Left lung (tissue), 10 donors: Measurements from ENCODE around the gene TOX2. TPM values are rescaled to one million over a fixed set of nuclear protein-coding genes. Genes with fewer than 3 reads are reported as not detected.

Experiments
- ATAC-seq: fragments of 200-7000 bp; cut with Tn5 transposase; one replicate; pipeline ENCODE4 v1.9.1; 2020; ENCODE audit warnings: moderate library complexity
- DNase-seq, 4 donors: peaks; one replicate each; pipeline ENCODE4 v3.0.0-alpha.2; 2013 to 2020
- H3K27ac ChIP-seq, 2 donors: fragments of 200-600 bp; sonication (generic) in 1 of 2; one replicate each; pipeline versions ENCODE4 v1.5.0 to v1.8.0; 2020 to 2021
- H3K27me3 ChIP-seq, 2 donors: fragments of 200-600 bp; sonication (generic) in 1 of 2; one replicate each; pipeline versions ENCODE4 v1.5.0 to v1.8.0; 2020 to 2021
- H3K36me3 ChIP-seq, 2 donors: fragments of 200-600 bp; sonication (generic) in 1 of 2; one replicate each; pipeline versions ENCODE4 v1.5.0 to v1.8.0; 2020 to 2021
- H3K4me1 ChIP-seq, 2 donors: fragments of 200-600 bp; one replicate each; pipeline ENCODE4 v1.8.0; 2021
- H3K4me3 ChIP-seq, 2 donors: fragments of 200-600 bp; sonication (generic) in 1 of 2; one replicate each; pipeline versions ENCODE4 v1.5.0 to v1.8.0; 2020 to 2021; ENCODE audit warnings: mild to moderate bottlenecking in 1 of 2
- H3K9me3 ChIP-seq, 2 donors: fragments of 200-600 bp; sonication (generic) in 1 of 2; one replicate each; pipeline versions ENCODE4 v1.5.0 to v1.8.0; 2020 to 2021
- intact Hi-C, 2 donors: fragments of 100-400 bp; cut with DNase I; formaldehyde crosslinking; loops; one replicate each; pipeline versions ENCODE4 v1.11.2 to v1.14.2; 2022
- polyA plus RNA-seq, 6 donors: library from polyadenylated mRNA; unstranded; fragments of 120-200 nt; gene quantifications; one replicate each; pipeline ENCODE4 v1.2.1, GENCODE V29; 2013; ENCODE audit not compliant: insufficient read length in 6 of 6
- total RNA-seq, 2 donors: library from RNA; stranded (reverse); fragmentation: NEBNext Ultra II Directional; extraction: Animal tissue kit (Norgen Biotek cat#: 25700); gene quantifications; one replicate each; pipeline ENCODE4 v1.2.1, GENCODE V29; 2021
- TF ChIP-seq, protein P1 (sequence below), 2 donors: fragments of 200-600 bp; sonication (generic) in 1 of 2; IDR thresholded peaks; one replicate each; pipeline versions ENCODE4 v1.5.0 to v1.8.0; 2021; ENCODE audit warnings: antibody characterized with exemption in 2 of 2
- donor health status: DM: no; HTN: yes; CAD: no.
- donor health status: DM: no; HTN: no; CAD: no.

The TOX2 gene
- total and polyA plus RNA-seq, 8 donors, result 14.5 to 61.1 (median 41.3) TPM

DNA sequence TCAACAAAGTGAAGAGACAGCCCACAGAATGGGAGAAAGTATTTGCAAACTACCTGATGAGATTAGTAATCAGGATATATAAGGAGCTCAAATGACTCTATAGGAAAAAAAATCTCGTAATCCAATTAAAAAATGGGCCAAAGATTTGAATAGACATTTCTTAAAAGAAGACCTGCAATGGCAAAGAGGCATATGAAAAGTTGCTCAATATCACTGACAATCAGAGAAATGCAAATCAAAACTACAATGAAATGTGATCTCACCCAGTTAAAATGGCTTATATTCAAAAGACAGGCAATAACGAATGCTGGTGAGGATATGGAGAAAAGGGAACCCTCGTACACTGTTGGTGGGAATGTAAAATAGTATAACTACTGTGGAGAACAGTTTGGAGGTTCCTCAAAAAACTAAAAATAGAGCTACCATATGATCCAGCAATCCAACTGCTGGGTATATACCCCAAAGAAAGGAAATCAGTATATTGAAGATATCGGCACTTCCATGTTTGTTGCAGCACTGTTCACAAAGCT lies 65.0 kb downstream of the TOX2 start:
- Histone ChIP-seq H3K4me1 (peaks cover 0 to 30% of the 10 kb centered on the region in 2 donors), H3K27me3 (peaks cover 0 to 6% of the 10 kb centered on the region in 2 donors), H3K9me3 (no peaks in the 10 kb centered on the region), H3K4me3 (no peak overlapping the region), H3K27ac (no peak overlapping the region), H3K36me3 (no peaks in the 10 kb centered on the region)
- ATAC-seq, result no peak
- TF ChIP-seq, protein P1, sequence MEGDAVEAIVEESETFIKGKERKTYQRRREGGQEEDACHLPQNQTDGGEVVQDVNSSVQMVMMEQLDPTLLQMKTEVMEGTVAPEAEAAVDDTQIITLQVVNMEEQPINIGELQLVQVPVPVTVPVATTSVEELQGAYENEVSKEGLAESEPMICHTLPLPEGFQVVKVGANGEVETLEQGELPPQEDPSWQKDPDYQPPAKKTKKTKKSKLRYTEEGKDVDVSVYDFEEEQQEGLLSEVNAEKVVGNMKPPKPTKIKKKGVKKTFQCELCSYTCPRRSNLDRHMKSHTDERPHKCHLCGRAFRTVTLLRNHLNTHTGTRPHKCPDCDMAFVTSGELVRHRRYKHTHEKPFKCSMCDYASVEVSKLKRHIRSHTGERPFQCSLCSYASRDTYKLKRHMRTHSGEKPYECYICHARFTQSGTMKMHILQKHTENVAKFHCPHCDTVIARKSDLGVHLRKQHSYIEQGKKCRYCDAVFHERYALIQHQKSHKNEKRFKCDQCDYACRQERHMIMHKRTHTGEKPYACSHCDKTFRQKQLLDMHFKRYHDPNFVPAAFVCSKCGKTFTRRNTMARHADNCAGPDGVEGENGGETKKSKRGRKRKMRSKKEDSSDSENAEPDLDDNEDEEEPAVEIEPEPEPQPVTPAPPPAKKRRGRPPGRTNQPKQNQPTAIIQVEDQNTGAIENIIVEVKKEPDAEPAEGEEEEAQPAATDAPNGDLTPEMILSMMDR (IDR thresholded peaks at IDR 0.05), result no peak
- DNase-seq, result no peak
- intact Hi-C loops, result no loop called here

DNA sequence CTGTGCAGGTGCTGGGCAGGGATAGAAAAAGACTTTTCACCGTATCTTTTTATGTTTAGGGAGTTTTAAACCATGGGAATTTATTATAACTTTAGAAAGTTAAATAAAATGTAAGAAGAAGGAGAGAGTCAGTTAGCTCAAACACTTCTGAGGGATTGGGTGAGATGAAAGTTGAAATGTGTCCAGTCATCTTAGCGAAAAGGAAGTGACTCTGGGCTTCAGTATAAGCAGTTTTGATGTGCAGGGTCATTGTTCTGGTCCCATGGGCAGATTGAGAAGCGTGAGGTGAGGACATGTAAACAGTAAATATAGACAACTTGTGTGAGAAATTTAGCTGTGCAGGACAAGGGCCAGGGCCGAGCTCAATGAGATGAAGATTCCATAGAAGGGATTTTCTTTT lies 66.9 kb downstream of the TOX2 start:
- peaks cover 0 to 27% of the 10 kb centered on the region in 2 donors for H3K4me1 ChIP-seq
- H3K27ac ChIP-seq, result no peak overlapping the region
- ATAC-seq, result no peak
- no peaks in the 10 kb centered on the region for H3K9me3 ChIP-seq
- TF ChIP-seq, protein P1 (IDR thresholded peaks at IDR 0.05), result no peak
- DNase-seq, result no peak
- no peak overlapping the region for H3K4me3 ChIP-seq
- no peaks in the 10 kb centered on the region for H3K36me3 ChIP-seq
- H3K27me3 ChIP-seq, result peaks cover 0 to 6% of the 10 kb centered on the region in 2 donors
- intact Hi-C loops, result no loop called here

- TF ChIP-seq, protein P1 (IDR thresholded peaks at IDR 0.05), result no peak
- no peaks in the 10 kb centered on the region for H3K9me3 ChIP-seq
- peaks cover 0 to 24% of the 10 kb centered on the region in 2 donors for H3K4me1 ChIP-seq
- no peak overlapping the region for H3K4me3 ChIP-seq
- H3K27ac ChIP-seq, result no peak overlapping the region
- ATAC-seq, result no peak
- no peak for DNase-seq
- no peaks in the 10 kb centered on the region for H3K36me3 ChIP-seq
- H3K27me3 ChIP-seq, result peaks cover 0 to 6% of the 10 kb centered on the region in 2 donors
- intact Hi-C loops, result no loop called here
Observed at GRCh38 chr20:43982016-43982415, 67.4 kb downstream of the TOX2 start.

- H3K36me3 ChIP-seq, result no peaks in the 10 kb centered on the region
- no peak overlapping the region for H3K4me3 ChIP-seq
- TF ChIP-seq, protein P1 (IDR thresholded peaks at IDR 0.05), result no peak
- ATAC-seq (no peak), DNase-seq (no peak)
- intact Hi-C loops, result no loop called here
- peaks cover 0 to 27% of the 10 kb centered on the region in 2 donors for H3K4me1 ChIP-seq
- H3K27me3 ChIP-seq, result peaks cover 0 to under 1% of the 10 kb centered on the region in 2 donors
- no peaks in the 10 kb centered on the region for H3K9me3 ChIP-seq
- peak overlapping the region in 1 of 2 donors; percentile 25 for H3K27ac ChIP-seq
Observed at GRCh38 chr20:43982886-43983285, 68.2 kb downstream of the TOX2 start.

DNA sequence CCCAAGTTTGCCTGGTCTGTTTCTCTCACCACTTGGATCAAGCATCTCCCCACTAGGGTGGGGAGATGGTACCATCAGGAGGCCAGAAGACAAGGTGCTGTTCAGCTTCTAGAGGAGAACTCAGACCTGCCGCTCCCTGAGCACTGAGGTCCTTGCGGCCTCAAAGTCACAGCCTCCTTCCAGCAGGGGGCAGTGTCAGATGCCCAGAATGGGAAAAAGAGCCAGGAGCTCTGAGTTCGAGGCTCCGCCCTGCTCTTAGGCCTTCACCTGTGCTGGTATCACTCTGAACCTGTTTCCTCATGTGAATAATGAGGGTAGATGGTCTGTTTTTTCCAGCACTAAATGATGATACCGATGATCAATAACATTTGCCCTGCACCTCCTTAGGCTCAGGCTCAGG lies 68.7 kb downstream of the TOX2 start:
- Histone ChIP-seq H3K27me3 (no peaks in the 10 kb centered on the region), H3K27ac (peak overlapping the region in 1 of 2 donors; percentile 25), H3K4me1 (peaks cover 0 to 27% of the 10 kb centered on the region in 2 donors), H3K9me3 (no peaks in the 10 kb centered on the region), H3K36me3 (no peaks in the 10 kb centered on the region), H3K4me3 (no peak overlapping the region)
- ATAC-seq, result no peak
- TF ChIP-seq, protein P1 (IDR thresholded peaks at IDR 0.05), result peak in 1 of 2 donors; percentile 46
- DNase-seq, result no peak
- intact Hi-C loops, result no loop called here
